Activated CD4-positive, alpha-beta T cell treated with anti-CD3 and anti-CD28 coated beads, Interleukin-2, Interleukin-6, amounts not matched to agents 100 ng/mL and 50 ng/mL, durations not matched to agents 16 hours and 8 hours (primary cell): ENCODE measurements around the gene BRPF3.
A peak's percentile ranks its signal among the peaks of the same experiment; 100 is the strongest.

Source experiments
- DNase-seq: peaks from one replicate; pipeline ENCODE4 v3.0.0-alpha.2; 2020

BRPF3 gene

DNA sequence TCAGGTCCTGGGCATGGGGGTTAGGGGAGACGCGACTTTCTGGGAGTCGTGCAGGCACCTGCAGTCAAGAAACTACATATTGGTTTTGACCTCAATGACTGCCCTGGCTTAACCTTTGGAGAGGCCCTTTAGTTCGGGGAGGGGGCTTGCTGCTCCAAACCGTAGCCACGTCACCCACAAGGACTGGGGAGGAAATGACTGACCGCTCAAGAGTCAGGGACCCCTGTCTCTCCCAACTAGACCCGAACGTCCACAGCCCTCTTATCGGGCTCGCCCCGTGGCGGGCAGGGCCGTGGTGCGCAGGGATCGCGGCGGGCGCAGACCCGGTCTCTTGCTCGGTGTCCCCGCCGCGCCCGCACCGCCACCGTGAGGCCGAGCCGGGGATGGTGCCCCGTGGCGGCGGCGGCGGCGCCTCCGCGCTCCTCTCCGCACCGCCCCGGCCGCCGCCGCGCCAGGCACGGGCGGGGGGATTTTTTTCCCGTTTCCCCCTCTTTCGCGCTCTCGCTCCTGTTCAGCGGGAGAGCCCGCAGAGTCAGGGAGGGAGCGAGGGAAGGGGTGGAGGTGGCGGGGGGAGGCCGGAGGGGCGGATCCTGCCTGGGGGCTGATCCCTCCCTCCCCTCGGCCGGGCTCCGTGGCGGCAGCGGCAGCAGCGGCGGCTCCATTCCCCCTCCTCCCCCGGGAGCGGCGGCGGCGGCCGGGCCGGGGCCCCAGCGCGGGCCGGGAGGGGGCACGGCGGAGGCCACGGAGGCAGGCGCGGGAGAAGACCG lies at the start of gene BRPF3:
Gene BRPF3, plus strand, starts transcription at position 632 of the 767 bp plus-strand sequence. CDS start 3,579 bp downstream, outside the sequence.
- peak; percentile 76 for DNase-seq

DNA sequence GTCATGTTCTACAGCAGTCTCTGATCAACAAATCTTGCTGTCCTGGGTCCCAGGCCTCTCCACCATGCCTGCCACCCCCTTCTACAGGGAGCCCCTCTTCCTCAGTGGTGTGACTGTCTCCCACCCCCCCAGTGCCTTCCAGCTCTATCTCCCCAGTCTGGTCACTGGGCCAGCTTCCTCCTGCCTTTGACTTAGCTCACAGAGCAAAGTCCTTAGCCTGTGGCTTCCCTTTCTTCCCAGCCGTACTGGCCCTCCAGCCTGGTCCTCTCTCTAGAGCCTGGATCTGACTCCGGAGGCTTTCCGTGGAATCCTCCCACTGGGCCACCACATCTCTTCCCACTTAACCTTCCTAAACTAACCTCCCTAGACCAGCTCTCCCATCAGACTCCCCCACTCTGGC lies 49.2 kb upstream of the BRPF3 start:
- DNase-seq: no peak

DNA sequence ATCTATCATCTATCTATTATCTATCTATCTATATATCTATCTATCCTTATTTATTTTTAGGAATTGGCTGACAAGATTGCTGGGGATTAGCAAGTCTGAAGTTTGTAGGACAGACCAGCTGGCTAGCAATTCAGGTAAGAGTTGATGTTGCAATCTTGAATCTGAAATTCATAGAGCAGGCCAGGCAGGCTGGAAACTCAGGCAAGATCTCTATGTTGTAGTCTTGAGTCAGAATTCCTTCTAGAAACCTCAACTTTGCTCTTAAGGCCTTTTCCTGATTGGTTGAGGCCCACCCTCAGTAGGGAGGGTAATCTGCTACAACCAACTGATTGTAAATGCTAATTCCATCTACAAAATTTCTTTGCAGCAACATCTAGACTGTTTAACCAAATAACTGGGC lies 47.1 kb upstream of the BRPF3 start:
- DNase-seq: no peak

DNA sequence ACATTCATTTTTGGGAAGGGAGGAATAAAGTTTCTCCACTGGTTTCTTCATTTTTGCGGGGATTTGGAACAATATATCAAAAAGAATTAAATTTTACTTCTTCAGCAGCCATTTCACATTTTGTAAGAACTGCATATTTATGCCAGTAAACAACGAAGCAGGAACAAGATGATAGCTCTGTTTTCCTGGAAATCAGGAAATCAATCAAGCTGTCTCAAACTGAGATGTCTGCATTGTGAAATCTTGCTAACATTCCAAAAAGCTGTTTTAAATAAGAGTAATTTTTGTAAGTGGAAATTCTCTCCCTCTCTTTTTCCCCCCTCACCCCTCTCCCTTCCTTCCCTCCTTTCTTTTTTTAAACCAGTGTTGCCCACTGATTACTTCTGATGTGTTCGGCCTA lies 46.3 kb upstream of the BRPF3 start:
- DNase-seq: no peak

DNA sequence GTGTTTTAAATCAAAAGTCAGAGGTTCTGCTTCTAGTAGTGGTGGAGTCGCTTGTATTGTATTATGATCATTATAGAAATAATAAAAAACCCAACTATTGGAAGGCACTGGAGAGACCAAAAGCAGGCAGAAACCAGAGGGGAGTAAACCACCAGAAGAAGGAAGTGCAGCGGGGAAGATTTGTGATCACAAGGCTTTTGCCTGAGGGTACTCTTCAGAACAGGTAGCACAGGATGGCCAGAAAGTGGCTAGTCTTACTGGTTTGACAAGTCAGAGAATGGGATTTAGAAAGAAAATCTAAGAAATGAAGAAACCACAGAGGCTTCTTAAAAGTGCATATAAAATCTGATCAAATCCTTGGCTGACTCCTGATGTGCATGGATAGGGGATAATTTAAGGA lies 42.3 kb upstream of the BRPF3 start:
- no peak for DNase-seq

DNA sequence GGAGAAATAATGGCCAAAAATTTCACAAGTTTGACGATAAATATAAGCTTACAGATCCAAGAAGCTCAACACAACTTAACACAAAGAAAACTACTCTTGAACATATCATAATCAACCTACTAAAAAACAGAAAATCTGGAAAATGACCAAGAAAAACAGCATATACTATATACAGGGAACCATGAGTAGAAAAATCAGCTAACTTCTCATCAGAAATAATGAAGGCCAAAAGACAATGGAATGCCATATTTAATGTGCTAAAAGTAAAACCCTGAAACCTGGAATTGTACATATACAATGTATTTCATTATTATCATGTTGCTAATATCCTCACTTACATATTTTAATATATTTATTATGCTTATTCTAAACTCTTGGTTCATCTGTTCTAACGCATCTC lies 40.9 kb upstream of the BRPF3 start:
- no peak for DNase-seq

DNA sequence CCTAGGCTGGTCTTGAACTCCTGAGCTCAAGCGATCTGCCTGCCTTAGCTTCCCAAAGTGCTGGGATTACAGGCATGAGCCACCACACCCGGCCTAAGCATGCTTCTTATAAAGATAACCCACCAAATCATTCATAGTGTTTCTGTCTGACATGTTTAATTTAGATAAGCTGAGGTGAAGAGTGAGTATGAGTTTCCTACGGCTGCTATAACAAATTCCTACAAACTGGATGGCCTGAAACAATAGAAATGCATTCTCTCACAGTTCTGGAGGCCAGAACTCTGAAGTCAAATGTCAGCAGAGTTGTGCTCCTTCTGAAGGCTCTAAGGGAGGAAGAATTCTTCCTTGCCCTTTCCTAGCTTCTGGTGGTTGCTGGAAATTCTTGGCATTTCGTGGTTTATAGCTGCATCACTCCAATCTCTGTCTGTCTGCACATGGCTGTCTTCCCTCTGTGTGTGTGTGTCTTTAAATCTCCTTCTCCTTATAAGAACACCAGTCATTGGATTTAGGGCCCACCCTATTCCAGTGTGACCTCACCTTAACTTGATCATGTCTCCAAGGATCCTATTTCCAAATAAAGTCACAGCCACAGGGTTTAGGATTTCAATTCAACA lies 36.3 kb upstream of the BRPF3 start:
- no peak for DNase-seq

DNA sequence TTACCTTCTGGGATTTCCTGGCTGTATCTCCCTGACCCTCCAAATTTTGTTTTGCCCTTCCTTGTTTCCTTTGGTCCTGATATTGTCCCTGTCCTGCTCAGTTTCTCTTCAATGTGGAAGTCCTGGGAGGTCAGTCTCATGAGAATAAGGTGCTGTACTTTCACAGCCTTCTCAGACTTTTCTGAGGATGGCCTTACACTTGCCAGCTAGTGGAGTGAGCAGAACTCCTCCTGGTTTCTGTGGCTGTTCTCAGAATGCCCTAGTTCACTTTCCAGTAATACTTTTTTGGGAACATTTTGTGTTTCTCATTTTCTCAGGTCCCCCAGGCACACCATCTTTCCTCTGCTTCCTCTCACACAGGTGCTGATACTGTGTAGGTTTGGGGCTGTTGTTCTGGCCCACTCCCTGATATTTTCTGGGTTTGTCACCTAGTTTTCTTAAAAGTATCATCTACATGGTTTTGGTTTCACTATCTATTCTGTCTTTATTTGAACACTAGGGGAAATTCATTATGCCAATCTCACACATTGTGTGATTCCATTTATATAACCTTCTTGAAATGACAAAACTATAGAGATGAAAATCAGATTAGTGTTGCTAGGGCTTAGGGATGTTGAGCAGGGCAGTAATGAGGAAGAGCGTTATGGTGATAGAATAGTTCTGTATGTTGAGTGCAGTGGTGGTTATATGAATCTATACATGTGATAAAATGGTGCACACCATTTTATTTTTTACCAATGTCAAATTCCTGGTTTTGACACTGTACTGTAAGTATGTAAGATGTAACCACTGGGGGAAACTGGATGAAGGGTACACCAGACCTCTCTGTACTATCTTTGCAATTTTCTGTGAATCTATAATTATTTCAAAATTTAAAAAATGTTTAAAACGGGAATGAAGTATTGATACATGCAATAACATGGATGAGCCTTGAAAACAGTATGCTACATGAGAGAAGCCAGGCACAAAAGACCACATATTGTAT lies 27.2 kb upstream of the BRPF3 start:
- DNase-seq: peak; percentile 6

DNA sequence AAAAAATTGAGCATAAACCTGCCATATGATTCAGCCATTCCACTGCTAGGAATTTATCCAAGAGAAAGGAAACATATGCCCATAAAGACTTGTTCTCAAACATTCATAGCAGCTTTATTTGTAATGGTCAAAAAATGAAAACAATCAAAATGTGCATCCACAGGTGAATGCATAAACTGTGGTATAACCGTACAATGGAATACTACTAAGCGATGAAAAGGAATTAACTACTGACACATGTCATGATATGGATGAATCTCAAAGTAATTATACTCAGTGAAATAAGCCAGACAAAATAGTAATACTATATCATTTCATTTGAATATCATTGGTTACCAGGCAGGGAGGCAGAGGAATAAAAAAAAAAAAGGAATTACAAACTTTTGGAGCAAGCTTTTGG lies 25.8 kb upstream of the BRPF3 start:
- no peak for DNase-seq

DNA sequence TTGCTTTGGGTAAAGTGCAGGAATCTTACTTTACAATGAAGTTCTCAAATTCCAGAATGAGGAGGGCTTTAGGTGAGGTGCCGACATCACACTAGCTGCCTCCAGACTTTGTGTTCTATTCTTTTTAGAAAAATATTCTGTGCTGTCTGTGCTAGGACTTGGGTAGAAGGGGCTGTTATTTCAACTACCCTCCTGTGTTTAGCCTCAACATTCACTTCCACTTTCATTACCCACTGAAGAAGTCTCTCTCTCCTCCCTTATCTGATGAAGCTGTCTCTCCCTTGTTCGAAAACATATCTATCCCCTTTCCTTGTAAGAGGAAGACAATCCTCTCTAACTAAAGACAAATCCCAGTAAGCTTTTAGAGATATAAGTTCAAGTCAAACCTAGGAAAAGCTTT lies 25.0 kb upstream of the BRPF3 start:
- DNase-seq: no peak

DNA sequence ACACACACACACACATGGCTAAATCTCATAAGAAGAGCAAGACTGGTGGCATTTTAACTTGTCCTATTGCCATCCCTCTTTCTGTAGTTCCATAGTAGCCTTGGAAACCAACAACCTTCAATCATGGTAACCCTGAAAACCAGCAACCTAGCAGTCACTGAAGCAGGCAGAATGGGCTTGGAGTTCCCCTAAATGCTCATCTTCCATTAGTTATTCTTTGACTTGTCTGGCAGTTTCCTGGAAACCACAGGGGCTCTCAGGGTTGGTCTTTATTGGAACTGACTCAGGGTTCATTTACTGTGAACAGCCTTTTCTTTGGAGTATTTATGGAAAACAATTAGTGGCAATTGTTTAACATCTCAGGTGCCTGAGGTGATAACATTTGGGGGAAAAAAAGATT lies 19.4 kb upstream of the BRPF3 start:
- DNase-seq: peak; percentile 40

DNA sequence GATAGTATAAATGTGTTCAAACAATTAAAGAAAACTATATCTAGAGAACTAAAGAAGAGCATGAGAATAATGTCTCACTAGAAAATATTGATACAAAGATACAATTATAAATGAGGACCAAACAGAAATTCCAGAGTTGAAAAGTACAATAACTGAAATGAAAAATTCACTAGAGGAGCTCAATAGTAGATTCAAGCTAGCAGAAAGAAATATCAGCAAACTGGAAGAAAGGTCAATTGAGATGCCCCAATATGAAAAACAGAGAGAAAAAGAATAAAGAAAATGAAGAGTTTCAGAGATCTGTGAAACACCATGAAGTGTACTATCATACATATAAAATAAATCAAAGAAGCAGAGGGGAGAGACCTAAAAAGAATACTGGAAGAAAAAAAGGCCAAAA lies 18.0 kb upstream of the BRPF3 start:
- DNase-seq: no peak

DNA sequence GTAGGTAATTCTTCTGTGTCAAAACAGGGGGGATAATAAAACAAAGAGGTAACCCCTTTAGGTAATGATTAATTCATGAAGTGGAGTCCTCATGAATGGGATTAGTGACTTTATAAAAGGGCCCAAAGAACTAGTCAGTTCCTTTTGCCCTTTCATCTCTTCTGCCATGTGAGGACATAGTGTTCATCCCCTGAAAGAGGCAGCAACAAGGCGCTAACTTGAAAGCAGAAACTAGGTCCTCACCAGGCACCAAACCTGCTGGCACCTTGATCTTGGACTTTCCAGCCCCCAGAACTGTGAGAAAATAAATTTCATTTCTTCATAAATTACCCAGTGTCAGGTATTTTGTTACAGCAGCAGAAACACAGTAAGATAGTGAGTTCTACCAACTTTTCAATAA lies 16.4 kb upstream of the BRPF3 start:
- no peak for DNase-seq

DNA sequence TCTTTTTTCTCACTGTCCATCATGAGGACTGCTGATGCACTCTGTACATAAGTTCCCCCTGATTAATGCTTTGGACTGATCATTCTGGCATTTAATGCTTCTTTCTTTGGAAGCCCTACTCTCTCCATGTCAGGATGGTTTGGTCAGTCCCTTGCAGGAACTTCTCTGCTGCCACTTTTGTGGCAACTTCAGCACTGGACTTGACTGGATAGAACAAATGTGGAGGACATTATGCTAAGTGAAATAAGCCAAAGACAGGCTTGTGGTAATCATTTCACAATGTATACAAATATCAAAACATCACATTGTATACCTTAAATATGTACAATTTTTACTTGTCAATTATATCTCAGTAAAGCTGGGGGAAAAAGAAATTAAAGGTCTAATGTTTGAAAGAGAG lies 12.2 kb upstream of the BRPF3 start:
- DNase-seq: no peak

DNA sequence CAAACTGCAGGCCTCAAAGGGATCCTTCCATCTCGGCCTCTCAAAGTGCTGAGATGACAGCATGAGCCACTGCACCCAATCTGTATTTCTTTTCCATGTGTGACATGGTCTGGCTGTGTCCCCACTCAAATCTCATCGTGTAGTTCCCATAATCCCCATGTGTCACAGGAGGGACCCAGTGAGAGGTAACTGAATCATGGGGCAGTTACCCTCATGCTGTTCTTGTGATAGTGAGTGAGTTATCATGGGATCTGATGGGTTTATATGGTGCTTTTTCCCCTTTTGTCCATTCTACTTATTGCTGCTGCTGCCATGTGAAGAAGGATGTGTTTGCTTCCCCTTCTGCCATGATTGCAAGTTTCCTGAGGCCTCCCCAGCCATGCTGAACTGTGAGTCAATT lies 10.3 kb upstream of the BRPF3 start:
- no peak for DNase-seq

DNA sequence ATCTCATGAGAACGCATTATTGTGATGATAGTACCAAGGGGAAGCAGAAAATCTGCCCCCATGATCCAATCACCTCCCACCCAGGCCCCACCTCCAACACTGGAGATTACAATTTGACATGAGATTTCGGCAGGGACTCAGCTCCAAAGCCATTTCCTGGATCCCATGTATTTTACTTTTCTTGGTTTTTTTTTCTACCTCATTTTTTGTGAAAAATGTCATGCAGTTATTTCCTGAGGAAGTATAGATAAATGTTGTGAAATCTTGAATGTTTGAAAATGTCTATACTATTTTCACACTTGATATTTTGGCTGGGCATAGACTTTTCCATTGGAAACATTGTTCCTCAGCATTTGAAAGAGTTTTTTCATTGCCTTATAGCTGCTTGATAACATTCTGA lies 9.1 kb upstream of the BRPF3 start:
- DNase-seq: no peak

DNA sequence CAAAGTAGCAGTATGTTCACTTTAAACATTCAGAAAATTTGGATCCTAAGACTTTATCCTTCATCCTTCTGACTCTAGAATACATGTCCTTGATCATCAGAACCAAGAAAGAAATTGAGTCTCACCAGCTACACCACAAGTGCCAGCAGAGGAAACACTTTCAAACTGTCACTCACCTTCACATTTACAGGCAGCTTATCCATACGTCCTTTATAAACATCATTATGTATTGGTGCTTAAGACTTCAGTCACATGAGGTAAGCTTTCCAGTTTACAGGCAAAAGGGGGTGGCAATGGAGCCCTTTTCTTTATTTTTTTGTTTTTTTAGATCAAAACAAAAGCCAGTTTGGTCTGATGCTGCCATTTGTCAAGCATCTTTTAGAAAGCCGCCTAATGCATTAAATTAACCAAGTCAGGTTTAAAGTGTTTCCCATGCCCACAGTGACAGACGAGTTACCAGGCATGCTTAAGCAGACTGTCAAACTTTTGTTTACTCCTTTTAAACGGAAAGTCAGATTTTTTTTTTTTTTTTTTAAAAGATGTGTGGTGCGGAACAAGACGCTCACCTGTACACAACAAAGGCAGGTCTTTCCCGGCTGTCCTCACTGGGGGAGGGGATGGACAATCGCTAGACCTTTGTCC lies 952 bp upstream of the BRPF3 start:
- no peak for DNase-seq

DNA sequence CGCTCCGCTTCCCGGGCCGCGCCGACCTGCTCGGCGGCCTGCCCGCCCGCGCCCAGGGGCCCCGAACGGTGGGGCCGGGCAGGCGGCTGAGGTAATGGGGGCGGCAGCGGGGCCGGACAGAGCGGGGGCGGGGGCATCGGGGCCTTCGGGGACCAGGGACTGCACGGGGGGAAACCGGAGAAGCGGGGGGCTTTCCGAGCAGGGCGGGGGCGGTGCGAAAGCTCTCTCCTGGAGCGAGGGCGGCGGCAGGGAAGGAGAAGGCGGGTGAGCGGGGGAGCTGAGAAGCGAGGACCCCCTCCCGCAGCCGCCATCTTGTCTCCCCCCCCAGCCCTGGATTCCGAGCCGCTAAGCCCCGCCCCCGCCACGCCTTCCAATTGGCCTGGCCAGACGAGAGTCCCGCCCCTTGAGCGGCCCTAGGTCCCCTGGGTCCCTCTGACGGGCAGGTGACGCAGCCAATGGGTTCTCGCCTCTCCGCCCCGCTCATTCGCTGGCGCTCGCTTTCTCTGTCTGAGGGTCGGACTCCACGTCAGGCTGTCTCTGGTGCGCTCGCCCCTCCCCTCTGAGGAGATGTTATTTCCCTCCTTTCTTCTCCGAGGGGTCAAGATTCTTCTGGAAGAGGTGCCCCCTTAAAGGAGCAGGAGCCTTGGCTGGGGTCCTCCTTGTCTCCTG lies 470 bp downstream of the BRPF3 start:
- peak; percentile 99 for DNase-seq

DNA sequence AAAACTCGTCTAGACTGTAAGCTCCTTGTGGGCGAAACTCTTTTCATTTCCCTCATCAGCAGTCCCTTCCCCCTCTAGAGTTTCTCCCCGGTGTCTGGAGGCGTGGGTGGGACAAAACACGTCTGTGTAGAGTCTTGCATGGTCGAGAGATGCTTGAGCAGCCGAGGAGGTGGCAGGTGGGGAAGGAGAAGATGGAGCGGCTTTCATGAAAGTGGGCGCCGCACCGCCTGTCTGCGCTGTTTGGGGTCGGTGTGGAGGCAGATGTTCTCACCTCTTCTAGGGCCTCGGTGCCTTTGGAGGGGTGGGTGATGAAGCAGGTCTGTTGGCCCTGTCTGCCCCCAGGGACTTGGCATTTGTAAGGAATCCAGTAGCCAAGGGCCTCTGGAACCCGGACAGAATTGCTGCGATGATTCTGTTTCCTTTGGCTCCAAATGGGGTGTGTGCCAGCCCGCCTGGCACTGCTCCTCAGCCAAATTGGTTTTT lies 1.2 kb downstream of the BRPF3 start:
- DNase-seq: no peak

DNA sequence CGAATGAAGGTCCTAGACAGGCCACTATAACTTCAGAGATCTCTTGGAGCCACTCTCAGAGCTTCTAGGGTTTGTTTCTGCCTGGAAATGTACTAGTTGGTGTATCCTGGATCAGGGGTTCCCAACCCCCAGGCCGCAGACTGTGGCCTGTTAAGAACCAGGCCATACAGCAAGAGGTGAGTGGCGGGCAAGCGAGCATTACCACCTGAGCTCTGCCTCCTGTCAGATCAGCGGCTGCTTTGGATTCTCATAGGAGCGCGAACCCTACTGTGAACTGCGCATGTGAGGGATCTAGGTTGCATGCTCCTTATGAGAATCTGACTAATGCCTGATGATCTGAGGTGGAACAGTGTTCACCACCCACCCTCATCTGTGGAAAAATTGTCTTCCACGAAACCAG lies 2.4 kb downstream of the BRPF3 start:
- DNase-seq: no peak

DNA sequence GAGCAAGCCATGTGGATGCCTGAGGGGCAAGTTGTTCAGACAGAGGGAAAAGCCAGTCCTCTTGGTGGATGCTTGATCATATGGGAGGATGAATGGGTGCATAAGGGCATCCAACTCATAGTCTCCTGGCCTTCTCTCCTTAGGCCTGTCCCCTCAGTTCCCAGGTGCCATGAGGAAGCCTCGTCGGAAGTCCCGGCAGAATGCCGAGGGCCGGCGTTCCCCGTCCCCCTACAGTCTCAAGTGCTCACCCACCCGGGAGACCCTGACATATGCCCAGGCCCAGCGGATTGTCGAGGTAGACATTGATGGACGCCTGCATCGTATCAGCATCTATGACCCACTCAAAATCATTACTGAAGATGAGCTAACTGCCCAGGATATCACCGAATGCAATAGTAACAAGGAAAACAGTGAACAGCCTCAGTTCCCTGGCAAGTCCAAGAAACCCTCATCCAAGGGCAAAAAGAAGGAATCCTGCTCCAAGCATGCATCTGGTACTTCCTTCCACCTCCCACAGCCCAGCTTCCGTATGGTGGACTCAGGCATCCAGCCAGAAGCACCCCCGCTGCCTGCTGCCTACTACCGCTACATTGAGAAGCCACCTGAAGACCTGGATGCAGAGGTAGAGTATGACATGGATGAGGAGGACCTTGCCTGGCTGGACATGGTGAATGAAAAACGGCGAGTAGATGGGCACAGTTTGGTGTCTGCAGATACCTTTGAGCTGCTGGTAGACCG lies 3.8 kb downstream of the BRPF3 start:
- DNase-seq: no peak
